HG02798 (cell line): ENCODE measurements around the gene HPSE2.
"Not testable (repeated sequence)": the region's sequence is repeated elsewhere in the genome, so short reads cannot be mapped to it uniquely, and the experiment has no call there.

ENCODE experiments used
- ATAC-seq: cut with Tn5 transposase; IDR thresholded peaks from one replicate; pipeline ENCODE4 v1.9.1; 2021; ENCODE audit warnings: mild to moderate bottlenecking; ENCODE audit not compliant: unreplicated experiment, poor library complexity

HPSE2 gene

GRCh38 chr10:99010286-99010685 is 225.4 kb downstream of the HPSE2 start:
- no peak for ATAC-seq

DNA sequence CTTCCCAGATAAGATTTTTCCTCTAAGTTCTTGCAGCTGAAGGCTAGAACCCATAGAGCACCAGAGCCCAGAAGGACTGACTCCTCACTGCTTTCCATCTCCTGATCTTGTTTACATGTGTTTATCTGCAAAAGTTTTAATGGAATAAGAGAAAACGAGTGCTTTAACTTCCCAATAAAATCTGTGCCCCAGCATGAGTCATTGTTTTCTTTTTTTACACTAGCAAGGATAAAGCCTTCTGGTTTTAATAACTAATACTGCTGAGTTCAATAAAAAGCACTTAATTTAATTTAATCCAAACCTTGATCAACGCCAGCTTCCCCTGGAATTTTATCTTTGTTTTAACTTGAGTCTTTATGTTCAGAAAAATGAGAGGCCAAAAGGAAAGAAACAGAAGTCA is 227.6 kb downstream of the HPSE2 start:
- ATAC-seq: no peak

DNA sequence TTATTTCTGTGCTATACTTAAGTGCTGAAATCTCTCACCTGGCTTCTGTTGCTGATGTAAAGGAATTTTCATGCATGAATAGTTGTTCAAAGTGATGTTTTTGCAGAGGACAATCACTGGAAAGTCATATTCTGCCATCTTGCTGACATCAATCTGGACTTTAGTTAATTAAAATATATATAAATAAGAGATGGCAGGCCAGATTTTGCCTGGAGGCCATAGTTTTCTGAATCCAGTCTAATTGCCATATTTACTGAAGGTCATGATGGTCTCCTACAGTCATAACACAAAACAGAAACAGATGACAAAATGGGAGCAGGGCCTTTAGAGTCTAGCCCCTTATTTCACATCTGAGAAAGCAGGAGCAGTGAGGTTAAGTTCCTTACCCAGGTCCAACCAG is 228.2 kb downstream of the HPSE2 start:
- no peak for ATAC-seq

DNA sequence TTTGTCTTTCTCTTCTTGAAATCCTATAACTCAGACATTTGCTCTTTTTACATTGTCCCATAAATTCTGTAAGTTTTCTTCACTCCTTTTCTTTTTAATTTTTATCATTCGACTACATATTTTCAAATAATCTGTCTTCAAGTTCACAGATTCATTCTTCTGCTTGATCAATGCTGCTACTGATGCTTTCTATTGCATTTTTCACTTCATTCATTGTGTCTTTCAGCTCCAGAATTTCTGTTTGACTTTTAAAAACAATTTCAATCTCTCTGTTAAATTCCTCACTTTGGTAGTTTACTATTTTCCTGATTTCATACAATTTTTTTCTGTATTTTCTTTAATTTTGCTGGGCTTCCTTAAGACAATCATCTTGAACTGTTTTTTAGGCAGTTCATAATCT is 230.4 kb downstream of the HPSE2 start:
- no peak for ATAC-seq

DNA sequence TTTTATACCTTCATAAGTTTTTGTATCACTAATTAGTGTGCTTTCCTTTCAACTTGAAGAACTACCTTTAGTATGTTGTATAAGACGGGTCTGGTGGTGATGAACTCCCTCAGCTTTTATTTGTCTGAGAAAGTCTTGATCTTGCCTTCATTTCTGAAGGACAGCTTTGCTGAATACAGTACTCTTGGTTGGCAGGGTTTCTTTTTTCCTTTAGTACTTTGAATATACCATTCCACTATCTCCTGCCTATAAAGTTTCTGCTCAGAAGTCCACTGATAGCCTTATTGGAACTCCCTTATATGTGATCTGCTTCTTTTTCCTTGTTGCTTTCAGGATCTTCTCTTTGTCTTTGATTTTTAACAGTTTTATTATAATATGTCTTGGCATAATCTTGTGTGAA is 230.9 kb downstream of the HPSE2 start:
- no peak for ATAC-seq

GRCh38 chr10:99002392-99002791 is 233.3 kb downstream of the HPSE2 start:
- ATAC-seq: no peak

- no peak for ATAC-seq
These were observed 238.1 kb downstream of the HPSE2 start for GRCh38 chr10:98997596-98997995.

DNA sequence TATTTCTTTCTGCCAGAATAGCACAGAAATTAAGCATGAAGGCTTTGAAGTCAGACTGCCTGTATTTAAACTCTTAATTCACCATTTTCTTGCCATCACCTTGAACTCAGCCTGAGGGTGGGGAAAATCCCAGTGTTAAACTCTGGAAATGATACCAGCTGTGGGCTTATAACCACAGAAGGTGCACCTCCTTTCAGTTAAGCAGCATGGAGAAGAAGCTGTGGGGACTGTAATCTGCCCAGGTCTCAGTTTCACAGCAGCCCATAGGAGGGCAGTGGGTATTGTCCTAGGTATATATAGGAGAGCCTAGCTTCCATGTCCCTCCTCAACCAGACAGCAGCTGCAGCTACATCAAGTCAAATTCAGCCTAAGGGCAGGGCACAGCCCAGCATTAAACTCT is 241.6 kb downstream of the HPSE2 start:
- peak; percentile 66 for ATAC-seq

GRCh38 chr10:98983751-98984150 is 251.9 kb downstream of the HPSE2 start:
- ATAC-seq: not testable (repeated sequence)

DNA sequence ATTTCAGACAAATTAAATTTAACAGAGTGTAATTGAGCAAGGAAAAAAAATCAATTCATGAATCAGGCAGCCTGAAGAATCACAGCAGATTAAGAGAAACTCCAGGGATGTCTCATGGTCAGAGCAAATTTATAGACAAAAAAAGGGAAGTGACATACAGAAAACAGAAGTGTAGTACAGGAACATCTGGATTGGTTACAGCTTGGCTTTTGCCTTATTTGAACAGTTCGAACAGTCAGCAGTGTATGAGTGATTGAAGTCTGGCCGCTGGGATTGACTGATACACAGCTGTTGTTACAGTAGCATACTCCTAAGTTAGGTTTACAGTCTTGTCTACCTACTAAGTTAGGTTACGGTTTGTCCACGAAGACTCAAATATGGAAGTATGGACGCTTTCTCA is 255.3 kb downstream of the HPSE2 start:
- ATAC-seq: no peak

DNA sequence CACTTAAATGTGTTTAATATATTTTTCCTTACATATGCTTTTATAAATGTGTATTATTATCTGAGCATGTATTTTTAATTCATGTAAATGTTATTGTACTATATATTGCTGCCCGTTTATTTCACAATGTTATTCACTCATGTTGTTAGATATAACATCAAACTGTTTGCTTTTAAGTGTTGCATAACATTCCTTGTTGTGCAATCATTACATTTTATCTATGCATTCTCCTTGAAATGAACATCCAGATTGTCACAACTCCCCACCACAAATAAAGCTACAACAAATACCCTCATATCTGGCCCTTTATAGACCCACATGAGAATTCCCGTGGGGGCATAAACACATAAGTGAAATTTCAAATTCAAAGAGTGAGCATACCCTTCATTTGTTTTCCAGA is 264.2 kb downstream of the HPSE2 start:
- ATAC-seq: no peak

DNA sequence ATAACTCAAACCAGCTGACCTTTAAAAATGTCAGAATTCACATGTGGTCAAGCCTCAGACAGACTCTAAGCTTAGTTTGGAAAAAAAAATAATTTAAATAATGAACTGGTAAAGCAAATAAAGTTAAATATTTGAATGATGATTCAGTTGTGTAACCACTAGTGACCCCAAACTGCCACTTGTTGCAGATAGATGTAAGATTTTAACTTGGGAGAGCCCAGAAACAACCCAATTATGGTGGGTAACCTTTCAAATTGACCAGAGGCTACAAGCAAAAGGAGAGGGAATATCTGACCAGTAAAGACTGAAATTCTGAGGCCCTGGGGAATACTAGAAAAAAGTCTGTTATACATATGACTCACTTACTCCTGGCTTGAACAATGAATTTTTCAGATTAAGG is 268.1 kb downstream of the HPSE2 start:
- ATAC-seq: no peak

GRCh38 chr10:98963608-98964007 is 272.0 kb downstream of the HPSE2 start:
- ATAC-seq: no peak

DNA sequence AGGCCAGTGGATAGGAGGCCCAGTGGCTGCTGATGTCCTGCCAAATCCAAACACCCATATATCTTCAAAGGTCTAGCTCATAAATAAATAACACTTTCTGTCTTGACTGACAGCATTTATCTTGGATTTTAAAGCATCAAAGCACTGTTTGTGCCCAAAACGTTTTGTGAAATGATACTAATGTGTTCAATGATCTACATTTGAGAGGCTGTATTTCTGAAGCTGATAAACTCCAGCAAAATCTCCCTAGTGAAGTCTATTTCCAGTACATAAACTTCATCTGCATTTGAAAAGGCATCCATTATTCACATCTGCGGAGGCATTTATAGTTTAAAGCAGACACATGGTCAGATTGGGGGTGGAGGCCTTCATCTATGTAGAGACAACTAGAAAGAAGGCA is 276.3 kb downstream of the HPSE2 start:
- ATAC-seq: no peak

DNA sequence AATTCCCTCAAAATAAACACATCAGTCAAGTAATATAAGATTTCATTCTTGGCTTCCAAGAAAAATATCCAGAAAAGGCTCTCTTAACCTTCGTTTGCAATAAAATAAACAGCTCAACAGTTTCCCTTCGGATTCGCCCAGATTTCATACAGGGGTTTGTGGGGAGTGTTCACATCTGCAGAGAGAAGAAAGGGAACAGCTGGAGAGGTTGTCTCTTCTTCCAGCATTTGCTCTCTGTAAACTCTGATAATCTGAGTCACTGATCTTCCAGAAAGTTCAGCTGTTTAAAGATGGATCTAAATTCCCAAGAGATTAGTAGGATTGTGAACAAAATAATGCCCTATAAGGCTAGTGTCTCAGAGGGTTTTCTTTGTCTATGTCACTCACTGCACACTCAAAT is 277.9 kb downstream of the HPSE2 start:
- no peak for ATAC-seq

DNA sequence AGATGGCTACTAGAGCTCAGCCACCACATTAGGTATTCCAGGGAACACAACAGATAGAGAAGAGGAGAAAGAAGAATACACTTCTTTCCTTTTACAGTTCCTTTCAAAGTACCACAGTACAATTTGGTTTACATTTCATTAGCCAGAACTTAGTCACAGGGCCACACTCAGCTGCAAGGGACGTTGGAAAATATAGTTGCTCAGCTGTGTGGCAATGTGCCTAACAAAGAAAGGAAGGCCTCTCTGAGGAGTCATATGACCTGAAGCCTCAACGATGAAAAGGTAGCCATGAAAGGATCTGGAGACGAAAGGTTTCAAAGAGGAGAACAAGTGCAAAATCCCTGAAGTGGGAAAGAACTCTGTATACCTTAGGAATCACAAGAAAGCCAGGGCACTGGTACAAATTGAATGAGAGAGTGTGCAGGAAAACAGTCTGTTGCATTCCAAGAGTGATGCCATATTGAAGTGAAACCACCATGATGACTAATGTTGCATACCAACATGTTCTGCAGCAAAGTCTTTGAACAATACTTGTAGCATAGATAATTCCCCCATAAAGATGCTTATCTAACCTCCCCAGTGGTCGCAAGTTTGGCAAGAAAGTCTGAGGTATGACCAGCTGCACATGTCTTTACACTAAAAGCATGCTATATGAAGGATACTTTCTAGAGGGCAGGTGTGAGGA is 278.9 kb downstream of the HPSE2 start:
- ATAC-seq: no peak

DNA sequence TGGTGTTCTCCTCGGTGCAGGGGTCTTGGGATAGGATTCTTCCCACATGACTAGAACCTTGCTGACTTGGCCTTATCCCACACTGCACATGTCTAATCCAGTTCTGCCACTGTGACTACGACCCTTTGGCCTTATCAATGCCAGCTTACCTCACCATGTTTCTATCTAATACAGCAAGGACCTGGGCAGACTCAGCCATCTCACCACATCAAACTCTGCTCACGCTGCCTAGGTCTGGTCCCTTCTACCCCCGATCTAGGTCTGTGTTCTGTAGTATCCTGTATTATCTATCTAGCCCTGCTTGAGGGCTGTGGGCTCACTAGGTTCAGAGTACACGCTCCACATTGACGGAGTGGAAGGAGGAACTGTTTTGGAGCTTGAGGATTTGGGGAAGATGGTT is 282.4 kb downstream of the HPSE2 start:
- no peak for ATAC-seq

- no peak for ATAC-seq
These were observed 284.2 kb downstream of the HPSE2 start for GRCh38 chr10:98951269-98952000.

- no peak for ATAC-seq
These were observed 285.5 kb downstream of the HPSE2 start for GRCh38 chr10:98950106-98950505.

- no peak for ATAC-seq
These were observed 286.3 kb downstream of the HPSE2 start for GRCh38 chr10:98949306-98949705.

DNA sequence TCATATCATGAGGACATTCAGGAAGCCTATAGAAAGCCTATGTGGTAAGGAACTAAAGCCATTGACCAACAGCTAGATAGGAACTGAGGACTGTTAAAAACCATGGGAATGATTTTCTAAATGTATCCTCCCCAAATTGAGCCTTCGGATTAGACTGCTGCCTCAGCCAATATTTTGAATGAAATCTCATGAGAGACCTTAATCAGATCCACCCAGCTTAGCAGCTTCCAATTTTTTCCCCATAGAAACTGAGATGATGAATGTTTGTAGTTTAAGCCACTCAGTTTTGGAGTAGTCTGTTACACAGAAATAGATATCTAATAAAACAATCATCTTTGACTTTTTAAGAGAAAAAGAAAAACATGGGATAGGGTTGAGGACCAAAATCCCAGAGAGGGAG is 292.0 kb downstream of the HPSE2 start:
- no peak for ATAC-seq

- no peak for ATAC-seq
These were observed 305.9 kb downstream of the HPSE2 start for GRCh38 chr10:98929709-98930108.
